ENCODE data around the gene NFIL3.
"Not testable (repeated sequence)": the region's sequence is repeated elsewhere in the genome, so short reads cannot be mapped to it uniquely, and the experiment has no call there.

The NFIL3 gene

DNA sequence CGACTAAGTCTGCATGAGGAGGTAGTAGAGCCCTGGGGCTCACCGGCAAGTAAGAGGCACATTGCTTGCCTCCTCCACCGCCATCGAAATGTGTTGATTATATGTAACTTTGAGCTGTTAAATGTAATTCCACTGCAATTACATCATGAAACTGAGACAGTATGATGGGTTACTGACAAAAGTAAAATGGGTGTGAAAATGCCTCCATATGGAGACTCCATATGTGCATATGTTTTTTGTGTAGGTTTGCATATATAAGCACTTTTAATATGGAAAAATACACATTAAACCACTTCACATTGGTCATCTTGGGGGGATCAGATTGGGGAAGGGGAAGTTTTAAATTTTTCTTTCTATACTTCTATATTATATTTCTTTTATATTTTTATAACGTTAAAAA lies 29.8 kb downstream of the NFIL3 start:
- TF ChIP-seq CTCF (IDR thresholded peaks at IDR 0.05; ENCODE audit: low read depth, low read length, missing control alignments), result no peak
- H3K4me3 ChIP-seq (replicated peaks; ENCODE audit: low read depth, low read length), result no peak overlapping the region
- no peak for DNase-seq (ENCODE audit: extremely low read depth, low read depth)

- TF ChIP-seq CTCF (IDR thresholded peaks at IDR 0.05; ENCODE audit: low read depth, low read length, missing control alignments), result no peak
- no peak for DNase-seq (ENCODE audit: extremely low read depth, low read depth)
- no peak overlapping the region for H3K4me3 ChIP-seq (replicated peaks; ENCODE audit: low read depth, low read length)
Measured at GRCh38 chr9:91392435-91392834, 31.2 kb downstream of the NFIL3 start.

DNA sequence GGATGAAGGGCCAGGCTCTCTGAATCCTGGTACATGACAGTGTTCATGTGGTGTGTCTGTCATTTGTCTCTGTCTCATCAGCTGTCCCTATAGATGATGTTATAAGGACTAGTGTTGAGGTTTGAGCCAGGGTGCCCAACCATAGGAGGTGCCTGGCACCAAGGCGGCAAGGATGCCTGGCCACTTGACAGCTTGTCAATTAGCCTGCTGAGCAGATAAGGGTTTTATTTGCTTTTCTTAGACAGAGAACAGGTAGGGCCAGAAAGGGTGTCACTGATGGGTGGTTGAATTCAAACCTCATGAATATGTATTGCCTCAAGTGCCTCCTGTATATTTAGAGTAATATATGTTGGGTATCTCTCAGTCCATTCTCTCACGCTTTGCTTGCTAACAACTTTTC lies 31.8 kb downstream of the NFIL3 start:
- no peak for DNase-seq (ENCODE audit: extremely low read depth, low read depth)
- H3K4me3 ChIP-seq (replicated peaks; ENCODE audit: low read depth, low read length), result no peak overlapping the region
- TF ChIP-seq CTCF (IDR thresholded peaks at IDR 0.05; ENCODE audit: low read depth, low read length, missing control alignments), result no peak

GRCh38 chr9:91391412-91391811 lies 32.2 kb downstream of the NFIL3 start:
- no peak overlapping the region for H3K4me3 ChIP-seq (replicated peaks; ENCODE audit: low read depth, low read length)
- DNase-seq (ENCODE audit: extremely low read depth, low read depth), result no peak
- no peak for TF ChIP-seq CTCF (IDR thresholded peaks at IDR 0.05; ENCODE audit: low read depth, low read length, missing control alignments)

DNA sequence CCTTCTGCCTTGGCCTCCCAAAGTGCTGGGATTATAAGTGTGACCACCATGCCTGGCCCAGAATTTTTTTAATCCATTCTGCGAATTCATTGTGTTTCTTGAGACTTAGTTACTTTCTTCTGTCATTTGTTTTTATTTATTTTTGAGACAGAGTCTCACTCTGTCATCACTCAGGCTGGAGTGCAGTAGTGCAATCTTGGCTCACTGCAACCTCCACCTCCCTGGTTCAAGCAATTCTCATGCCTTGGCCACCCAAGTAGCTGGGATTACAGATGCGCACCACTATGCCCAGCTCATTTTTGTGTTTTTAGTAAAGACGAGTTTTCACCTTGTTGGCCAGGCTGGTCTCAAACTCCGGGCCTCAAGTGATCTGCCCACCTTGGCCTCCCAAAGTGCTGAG lies 33.9 kb downstream of the NFIL3 start:
- H3K4me3 ChIP-seq (replicated peaks; ENCODE audit: low read depth, low read length); DNase-seq (ENCODE audit: extremely low read depth, low read depth): not testable (repeated sequence)

GRCh38 chr9:91386765-91387164 lies 36.9 kb downstream of the NFIL3 start:
- TF ChIP-seq CTCF (IDR thresholded peaks at IDR 0.05; ENCODE audit: low read depth, low read length, missing control alignments), result no peak
- no peak for DNase-seq (ENCODE audit: extremely low read depth, low read depth)

GRCh38 chr9:91384954-91385353 lies 38.7 kb downstream of the NFIL3 start:
- H3K4me3 ChIP-seq (replicated peaks; ENCODE audit: low read depth, low read length), result no peak overlapping the region
- no peak for TF ChIP-seq CTCF (IDR thresholded peaks at IDR 0.05; ENCODE audit: low read depth, low read length, missing control alignments)
- DNase-seq (ENCODE audit: extremely low read depth, low read depth), result no peak

More at GRCh38 chr9:91386765-91387164, 36.9 kb downstream of the NFIL3 start:
- H3K4me3 ChIP-seq (replicated peaks; ENCODE audit: low read depth, low read length), result no peak overlapping the region
